Caco-2 (cell line): ENCODE measurements around the gene SERPINI2. TPM values are rescaled to one million over a fixed set of nuclear protein-coding genes. Genes with fewer than 3 reads are reported as not detected.

Experiments used
- BruUV-seq: library from RNA; stranded (reverse); fragments of 400-500 nt; replicated peaks from 2 replicates; lab custom pipeline; 2021; lab: Mats Ljungman, UMichigan
- CTCF ChIA-PET: fragments of 300-600 bp; sonication (Branson Sonifier 250); formaldehyde crosslinking; loops from one replicate; lab custom pipeline; 2022; ENCODE audit warnings: antibody characterized with exemption; lab: Charles Lee
- POLR2A ChIA-PET: fragments of 300-600 bp; sonication (Branson Sonifier 250); formaldehyde crosslinking; loops from one replicate; lab custom pipeline; 2022; ENCODE audit warnings: antibody characterized with exemption; lab: Charles Lee
- DNase-seq, 2 experiments: peaks; one replicate each; pipeline versions ENCODE4 v3.0.0 to v3.0.0-alpha.2; 2020 to 2022
- H3K27me3 ChIP-seq: replicated peaks from 2 replicates; pipeline ENCODE4 v1.6.0; 2011; ENCODE audit warnings: low read length; ENCODE audit not compliant: control insufficient read depth, insufficient read depth
- H3K36me3 ChIP-seq: 2 replicates; pipeline ENCODE4 v1.5.1; 2011; ENCODE audit warnings: low read length; ENCODE audit not compliant: control insufficient read depth, insufficient read depth
- H3K4me1 ChIP-seq: fragments of 250-450 bp; sonication (Bioruptor Pico); 2 replicates; pipeline ENCODE4 v1.5.1; 2020; ENCODE audit warnings: mild to moderate bottlenecking
- H3K4me3 ChIP-seq: 2 replicates; pipeline ENCODE4 v1.5.1; 2011; ENCODE audit warnings: low read depth, mild to moderate bottlenecking, control low read depth, low read length
- H3K9me3 ChIP-seq: fragments of 250-450 bp; sonication (Bioruptor Pico); 2 replicates; pipeline ENCODE4 v1.5.1; 2020; ENCODE audit warnings: mild to moderate bottlenecking, moderate library complexity
- H3K27ac Mint-ChIP-seq: one replicate; pipeline ENCODE4 v1.8.0; 2022; ENCODE audit warnings: mixed read lengths; ENCODE audit not compliant: unreplicated experiment
- H3K27me3 Mint-ChIP-seq: one replicate; pipeline ENCODE4 v1.8.0; 2022; ENCODE audit warnings: mixed read lengths; ENCODE audit not compliant: insufficient read depth, unreplicated experiment
- H3K36me3 Mint-ChIP-seq: one replicate; pipeline ENCODE4 v1.8.0; 2022; ENCODE audit warnings: mild to moderate bottlenecking, mixed read lengths; ENCODE audit not compliant: insufficient read depth, unreplicated experiment
- H3K4me1 Mint-ChIP-seq: one replicate; pipeline ENCODE4 v1.8.0; 2022; ENCODE audit warnings: low read depth, mixed read lengths; ENCODE audit not compliant: unreplicated experiment
- H3K4me3 Mint-ChIP-seq: one replicate; pipeline ENCODE4 v1.8.0; 2022; ENCODE audit warnings: mild to moderate bottlenecking, moderate library complexity, mixed read lengths; ENCODE audit not compliant: unreplicated experiment
- H3K9me3 Mint-ChIP-seq: one replicate; pipeline ENCODE4 v1.8.0; 2022; ENCODE audit warnings: mixed read lengths; ENCODE audit not compliant: unreplicated experiment
- intact Hi-C: fragments of 100-400 bp; cut with micrococcal nuclease; formaldehyde crosslinking; loops from one replicate; pipeline ENCODE4 v1.10.0; 2022; ENCODE audit not compliant: unreplicated experiment
- total RNA-seq: library from RNA; stranded (reverse); gene quantifications from 2 replicates; pipeline ENCODE4 v1.2.3, GENCODE V29; 2022
- TF ChIP-seq, protein P1 (sequence below), 2 experiments: fragments of 200-600 bp in 1 of 2; IDR thresholded peaks; 1 replicate in 1 of 2; 2 replicates in 1 of 2; pipeline versions ENCODE4 v1.5.1 to v1.8.0; 2011 to 2022; ENCODE audit warnings: antibody characterized with exemption in 1 of 2, control low read depth in 1 of 2, inconsistent platforms in 1 of 2, low read depth in 1 of 2, low read length in 1 of 2, mild to moderate bottlenecking in 1 of 2, moderate library complexity in 1 of 2; ENCODE audit not compliant: insufficient read depth in 1 of 2, severe bottlenecking in 1 of 2, unreplicated experiment in 1 of 2

Gene SERPINI2
- total RNA-seq, 1 experiment from 2014 or later, result not detected

DNA sequence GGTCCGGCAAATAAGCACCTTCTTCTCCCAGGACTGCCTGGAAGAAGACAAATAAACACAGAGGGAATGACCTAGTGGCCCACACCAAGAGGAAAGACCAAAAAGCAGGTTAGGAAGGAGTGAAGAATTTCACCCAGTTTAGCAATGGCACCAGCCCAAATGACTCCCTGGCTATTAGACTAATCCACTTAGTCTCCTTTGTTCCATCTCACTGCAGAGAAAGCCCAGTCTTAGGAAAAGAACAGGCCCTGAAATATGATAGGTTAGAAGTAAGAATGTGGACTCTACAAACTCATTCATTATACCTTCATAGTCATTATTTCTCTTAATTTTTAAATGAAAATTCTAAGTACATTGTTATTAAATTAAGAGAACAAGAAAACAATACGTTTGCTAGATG, 23.2 kb downstream of the SERPINI2 start:
- CTCF ChIA-PET, result no interaction called here
- peaks cover 3% of the 10 kb centered on the region for H3K27me3 Mint-ChIP-seq
- no peaks in the 10 kb centered on the region for H3K9me3 Mint-ChIP-seq
- Histone ChIP-seq H3K36me3 (no peaks in the 10 kb centered on the region), H3K9me3 (no peaks in the 10 kb centered on the region), H3K27me3 (no peaks in the 10 kb centered on the region), H3K4me1 (no peaks in the 10 kb centered on the region), H3K4me3 (no peak overlapping the region)
- no peaks in the 10 kb centered on the region for H3K36me3 Mint-ChIP-seq
- POLR2A ChIA-PET, result no interaction called here
- no peak overlapping the region for H3K27ac Mint-ChIP-seq
- DNase-seq, result no peak
- intact Hi-C loops, result no loop called here
- no peaks in the 10 kb centered on the region for H3K4me1 Mint-ChIP-seq
- no peak overlapping the region for H3K4me3 Mint-ChIP-seq
- BruUV-seq, result no TSS peak
- TF ChIP-seq, protein P1, sequence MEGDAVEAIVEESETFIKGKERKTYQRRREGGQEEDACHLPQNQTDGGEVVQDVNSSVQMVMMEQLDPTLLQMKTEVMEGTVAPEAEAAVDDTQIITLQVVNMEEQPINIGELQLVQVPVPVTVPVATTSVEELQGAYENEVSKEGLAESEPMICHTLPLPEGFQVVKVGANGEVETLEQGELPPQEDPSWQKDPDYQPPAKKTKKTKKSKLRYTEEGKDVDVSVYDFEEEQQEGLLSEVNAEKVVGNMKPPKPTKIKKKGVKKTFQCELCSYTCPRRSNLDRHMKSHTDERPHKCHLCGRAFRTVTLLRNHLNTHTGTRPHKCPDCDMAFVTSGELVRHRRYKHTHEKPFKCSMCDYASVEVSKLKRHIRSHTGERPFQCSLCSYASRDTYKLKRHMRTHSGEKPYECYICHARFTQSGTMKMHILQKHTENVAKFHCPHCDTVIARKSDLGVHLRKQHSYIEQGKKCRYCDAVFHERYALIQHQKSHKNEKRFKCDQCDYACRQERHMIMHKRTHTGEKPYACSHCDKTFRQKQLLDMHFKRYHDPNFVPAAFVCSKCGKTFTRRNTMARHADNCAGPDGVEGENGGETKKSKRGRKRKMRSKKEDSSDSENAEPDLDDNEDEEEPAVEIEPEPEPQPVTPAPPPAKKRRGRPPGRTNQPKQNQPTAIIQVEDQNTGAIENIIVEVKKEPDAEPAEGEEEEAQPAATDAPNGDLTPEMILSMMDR (IDR thresholded peaks at IDR 0.05; ENCODE audit: insufficient read depth in 1 of 2, low read depth in 1 of 2, low read length in 1 of 2, severe bottlenecking in 1 of 2, unreplicated experiment in 1 of 2), result no peak

DNA sequence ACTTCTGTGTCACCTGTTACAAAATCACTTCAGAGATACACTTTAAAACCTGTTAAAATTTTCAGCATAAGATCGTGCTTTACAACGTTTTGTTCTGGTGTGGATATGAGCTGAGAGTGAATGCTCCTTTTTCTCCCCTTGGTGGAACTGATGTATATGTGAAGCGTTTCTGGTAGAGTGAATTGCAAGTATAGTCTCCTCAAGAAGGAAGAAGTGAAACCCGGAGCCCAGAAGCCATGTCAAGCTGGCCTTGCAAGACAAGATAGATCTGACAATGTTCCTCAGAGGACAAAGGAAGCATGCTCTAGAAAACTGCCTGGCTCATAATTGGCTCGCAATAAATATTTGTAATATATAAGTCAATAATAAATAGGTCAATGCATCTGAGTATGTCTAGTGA, 23.6 kb downstream of the SERPINI2 start:
- intact Hi-C loops, result no loop called here
- H3K4me1 ChIP-seq, result no peaks in the 10 kb centered on the region
- TF ChIP-seq, protein P1 (IDR thresholded peaks at IDR 0.05; ENCODE audit: insufficient read depth in 1 of 2, low read depth in 1 of 2, low read length in 1 of 2, severe bottlenecking in 1 of 2, unreplicated experiment in 1 of 2), result no peak
- Mint-ChIP-seq H3K27me3 (peaks cover 3% of the 10 kb centered on the region), H3K4me3 (no peak overlapping the region), H3K9me3 (no peaks in the 10 kb centered on the region), H3K4me1 (no peaks in the 10 kb centered on the region), H3K27ac (no peak overlapping the region), H3K36me3 (no peaks in the 10 kb centered on the region)
- no peaks in the 10 kb centered on the region for H3K9me3 ChIP-seq
- no peaks in the 10 kb centered on the region for H3K36me3 ChIP-seq
- CTCF ChIA-PET, result no interaction called here
- no TSS peak for BruUV-seq
- no peak overlapping the region for H3K4me3 ChIP-seq
- DNase-seq, result no peak
- POLR2A ChIA-PET, result no interaction called here
- no peaks in the 10 kb centered on the region for H3K27me3 ChIP-seq

DNA sequence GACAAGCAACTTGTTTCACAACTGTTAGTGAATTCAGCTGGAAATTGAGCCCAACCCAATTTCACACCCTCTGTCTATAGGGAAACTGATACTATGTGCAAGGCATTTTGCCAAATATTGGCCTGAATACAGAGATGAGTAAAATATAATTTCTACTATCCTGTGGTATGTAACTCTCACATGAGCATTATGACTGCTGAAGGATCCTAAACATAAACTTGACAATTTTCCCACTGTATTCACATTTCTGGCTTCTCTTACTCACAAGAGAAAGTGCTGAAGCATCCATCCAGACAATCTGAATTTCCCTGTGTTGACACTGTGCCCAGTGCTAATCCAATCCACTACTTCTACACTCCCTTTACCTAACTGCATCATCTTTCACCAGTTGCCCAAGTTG, 28.4 kb downstream of the SERPINI2 start:
- H3K4me1 ChIP-seq, result no peaks in the 10 kb centered on the region
- Mint-ChIP-seq H3K9me3 (no peaks in the 10 kb centered on the region), H3K27ac (no peak overlapping the region), H3K36me3 (no peaks in the 10 kb centered on the region), H3K4me3 (no peak overlapping the region), H3K4me1 (no peaks in the 10 kb centered on the region), H3K27me3 (peaks cover 2% of the 10 kb centered on the region)
- intact Hi-C loops, result no loop called here
- POLR2A ChIA-PET, result no interaction called here
- no peaks in the 10 kb centered on the region for H3K36me3 ChIP-seq
- no peak for DNase-seq
- H3K4me3 ChIP-seq, result no peak overlapping the region
- TF ChIP-seq, protein P1 (IDR thresholded peaks at IDR 0.05; ENCODE audit: insufficient read depth in 1 of 2, low read depth in 1 of 2, low read length in 1 of 2, severe bottlenecking in 1 of 2, unreplicated experiment in 1 of 2), result no peak
- BruUV-seq, result no TSS peak
- no peaks in the 10 kb centered on the region for H3K9me3 ChIP-seq
- H3K27me3 ChIP-seq, result no peaks in the 10 kb centered on the region
- CTCF ChIA-PET, result no interaction called here
